ENCODE results near the gene MEI1.
A peak's percentile ranks its signal among the peaks of the same experiment; 100 is the strongest.
"Not testable (repeated sequence)": the region's sequence is repeated elsewhere in the genome, so short reads cannot be mapped to it uniquely, and the experiment has no call there.

MEI1 gene

DNA sequence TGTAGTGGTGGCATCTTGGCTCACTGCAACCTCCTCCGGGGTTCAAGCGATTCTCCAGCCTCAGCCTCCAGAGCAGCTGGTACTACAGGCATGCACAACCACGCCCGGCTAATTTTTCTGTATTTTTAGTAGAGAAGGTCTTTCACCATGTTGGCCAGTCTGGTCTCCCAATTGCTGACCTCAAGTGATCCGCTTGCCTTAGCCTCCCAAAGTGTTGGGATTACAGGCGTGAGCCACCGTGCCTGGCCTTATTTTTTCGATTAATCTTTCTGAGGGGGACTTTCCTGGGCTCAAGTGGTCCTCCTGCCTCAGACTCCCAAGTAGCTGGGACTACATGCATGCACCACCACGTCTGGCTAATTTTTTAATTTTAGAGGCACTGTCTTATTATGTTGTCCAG is 16.3 kb upstream of the MEI1 start:
- Histone ChIP-seq H3K4me1 (ENCODE audit: insufficient read depth, low read length) (peaks cover 8% of the 10 kb centered on the region), H3K4me3 (ENCODE audit: low read depth in 1 of 2, low read length in 2 of 2) (peak overlapping the region in 1 of 2 donors; percentile 52), H3K27ac (ENCODE audit: low read depth, low read length) (no peak overlapping the region), H3K9me3 (ENCODE audit: low read length) (no peaks in the 10 kb centered on the region), H3K9ac (ENCODE audit: low read length) (no peak overlapping the region), H3K27me3 (ENCODE audit: control insufficient read depth in 1 of 2, insufficient read depth in 2 of 2, low read length in 2 of 2) (no peaks in the 10 kb centered on the region), H3K36me3 (ENCODE audit: insufficient read depth, low read length) (peaks cover 25% of the 10 kb centered on the region)

DNA sequence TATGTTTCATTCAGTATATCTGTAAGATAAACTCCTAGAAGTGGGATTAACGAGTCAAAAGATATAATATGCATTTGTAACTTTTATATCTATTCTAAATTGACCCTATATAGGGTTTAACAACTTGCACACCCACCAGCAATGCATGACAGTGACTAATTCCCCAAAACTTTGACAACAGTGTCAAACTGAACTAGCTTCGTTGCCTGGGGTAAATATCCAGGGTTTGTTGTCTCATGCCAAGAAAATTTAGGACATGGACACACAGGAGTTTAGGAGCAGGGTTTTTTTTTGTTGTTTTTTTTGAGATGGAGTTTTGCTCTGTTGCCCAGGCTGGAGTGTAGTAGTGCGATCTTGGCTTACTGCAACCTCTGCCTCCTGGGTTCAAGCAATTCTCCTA is 15.7 kb upstream of the MEI1 start:
- H3K36me3 ChIP-seq (ENCODE audit: insufficient read depth, low read length) = peaks cover 20% of the 10 kb centered on the region

DNA sequence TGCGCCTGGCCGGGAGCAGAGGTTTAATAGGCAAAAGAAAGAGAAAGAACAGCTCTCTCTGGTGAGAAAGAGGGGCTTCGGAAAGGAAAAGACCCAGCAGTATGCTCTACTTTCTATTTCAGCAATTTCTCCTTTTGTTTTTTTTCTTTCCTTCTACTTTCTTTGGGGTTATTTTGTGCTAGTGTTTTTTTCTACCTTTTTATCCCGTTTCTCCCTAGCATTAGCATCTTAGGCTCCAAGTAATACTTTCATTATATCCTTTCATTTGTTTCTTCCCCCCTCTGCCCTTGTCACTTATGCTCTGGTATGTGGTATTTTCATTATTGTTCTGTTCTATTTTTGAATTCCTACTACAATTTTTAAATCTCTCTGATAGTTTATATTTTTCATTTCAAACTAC is 15.1 kb upstream of the MEI1 start:
- Histone ChIP-seq H3K36me3 (ENCODE audit: insufficient read depth, low read length) (peaks cover 16% of the 10 kb centered on the region), H3K9me3 (ENCODE audit: low read length) (no peaks in the 10 kb centered on the region), H3K4me1 (ENCODE audit: insufficient read depth, low read length) (peaks cover 8% of the 10 kb centered on the region), H3K27me3 (ENCODE audit: control insufficient read depth in 1 of 2, insufficient read depth in 2 of 2, low read length in 2 of 2) (no peaks in the 10 kb centered on the region), H3K9ac (ENCODE audit: low read length) (no peak overlapping the region), H3K4me3 (ENCODE audit: low read depth in 1 of 2, low read length in 2 of 2) (no peak overlapping the region), H3K27ac (ENCODE audit: low read depth, low read length) (no peak overlapping the region)

More for the DNA sequence above, 15.7 kb upstream of the MEI1 start:
- Histone ChIP-seq H3K27ac (ENCODE audit: low read depth, low read length) (no peak overlapping the region), H3K4me1 (ENCODE audit: insufficient read depth, low read length) (peaks cover 8% of the 10 kb centered on the region), H3K27me3 (ENCODE audit: control insufficient read depth in 1 of 2, insufficient read depth in 2 of 2, low read length in 2 of 2) (no peaks in the 10 kb centered on the region), H3K9me3 (ENCODE audit: low read length) (no peaks in the 10 kb centered on the region), H3K4me3 (ENCODE audit: low read depth in 1 of 2, low read length in 2 of 2) (no peak overlapping the region), H3K9ac (ENCODE audit: low read length) (no peak overlapping the region)

DNA sequence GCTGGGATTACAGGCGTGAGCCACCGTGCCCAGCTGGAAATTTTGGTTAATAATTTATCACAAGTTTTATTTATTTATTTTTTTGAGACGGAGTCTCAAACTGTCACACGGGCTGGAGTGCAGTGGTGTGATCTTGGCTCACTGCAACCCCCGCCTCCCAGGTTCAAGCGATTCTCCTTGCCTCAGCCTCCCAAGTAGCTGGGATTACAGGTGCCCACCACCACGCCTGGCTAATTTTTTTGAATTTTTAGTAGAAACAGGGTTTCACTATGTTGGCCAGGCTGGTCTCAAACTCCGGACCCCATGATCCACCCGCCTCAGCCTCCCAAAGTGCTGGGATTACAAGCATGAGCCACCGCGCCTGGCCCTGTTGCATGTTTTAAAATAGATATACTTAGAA is 12.4 kb upstream of the MEI1 start:
- not testable (repeated sequence) for H3K4me3 ChIP-seq (ENCODE audit: low read depth in 1 of 2, low read length in 2 of 2); H3K4me1 ChIP-seq (ENCODE audit: insufficient read depth, low read length); H3K36me3 ChIP-seq (ENCODE audit: insufficient read depth, low read length); H3K9me3 ChIP-seq (ENCODE audit: low read length); H3K27me3 ChIP-seq (ENCODE audit: control insufficient read depth in 1 of 2, insufficient read depth in 2 of 2, low read length in 2 of 2); H3K9ac ChIP-seq (ENCODE audit: low read length); H3K27ac ChIP-seq (ENCODE audit: low read depth, low read length)

DNA sequence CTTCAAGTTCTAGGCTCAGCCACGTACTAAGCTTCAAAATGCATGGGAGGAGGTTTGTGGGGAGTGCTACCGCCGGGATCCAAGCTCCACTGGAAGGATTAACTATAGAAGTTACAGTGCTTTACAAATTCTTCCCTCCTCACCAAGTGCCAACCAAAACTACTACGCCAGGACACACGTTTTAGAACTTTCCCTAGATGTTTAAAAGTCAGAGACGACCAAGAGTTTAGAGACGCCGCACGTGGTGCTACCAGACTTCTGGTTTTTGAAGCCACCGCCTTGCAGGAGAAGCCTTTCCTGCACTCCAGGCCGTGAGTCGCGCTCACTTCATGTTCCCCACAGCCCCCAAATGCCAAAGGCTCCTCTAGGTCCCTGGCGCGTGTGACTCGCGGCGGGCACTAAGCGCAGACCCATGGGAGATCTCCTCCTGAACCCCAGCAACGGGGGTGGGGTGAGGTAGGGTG is 11.4 kb upstream of the MEI1 start:
- Histone ChIP-seq H3K27me3 (ENCODE audit: control insufficient read depth in 1 of 2, insufficient read depth in 2 of 2, low read length in 2 of 2) (no peaks in the 10 kb centered on the region), H3K4me3 (ENCODE audit: low read depth in 1 of 2, low read length in 2 of 2) (peak overlapping the region; percentile 82 to 88), H3K36me3 (ENCODE audit: insufficient read depth, low read length) (no peaks in the 10 kb centered on the region), H3K27ac (ENCODE audit: low read depth, low read length) (peak overlapping the region; percentile 87), H3K9ac (ENCODE audit: low read length) (peak overlapping the region; percentile 87), H3K4me1 (ENCODE audit: insufficient read depth, low read length) (peaks cover 8% of the 10 kb centered on the region), H3K9me3 (ENCODE audit: low read length) (no peaks in the 10 kb centered on the region)

DNA sequence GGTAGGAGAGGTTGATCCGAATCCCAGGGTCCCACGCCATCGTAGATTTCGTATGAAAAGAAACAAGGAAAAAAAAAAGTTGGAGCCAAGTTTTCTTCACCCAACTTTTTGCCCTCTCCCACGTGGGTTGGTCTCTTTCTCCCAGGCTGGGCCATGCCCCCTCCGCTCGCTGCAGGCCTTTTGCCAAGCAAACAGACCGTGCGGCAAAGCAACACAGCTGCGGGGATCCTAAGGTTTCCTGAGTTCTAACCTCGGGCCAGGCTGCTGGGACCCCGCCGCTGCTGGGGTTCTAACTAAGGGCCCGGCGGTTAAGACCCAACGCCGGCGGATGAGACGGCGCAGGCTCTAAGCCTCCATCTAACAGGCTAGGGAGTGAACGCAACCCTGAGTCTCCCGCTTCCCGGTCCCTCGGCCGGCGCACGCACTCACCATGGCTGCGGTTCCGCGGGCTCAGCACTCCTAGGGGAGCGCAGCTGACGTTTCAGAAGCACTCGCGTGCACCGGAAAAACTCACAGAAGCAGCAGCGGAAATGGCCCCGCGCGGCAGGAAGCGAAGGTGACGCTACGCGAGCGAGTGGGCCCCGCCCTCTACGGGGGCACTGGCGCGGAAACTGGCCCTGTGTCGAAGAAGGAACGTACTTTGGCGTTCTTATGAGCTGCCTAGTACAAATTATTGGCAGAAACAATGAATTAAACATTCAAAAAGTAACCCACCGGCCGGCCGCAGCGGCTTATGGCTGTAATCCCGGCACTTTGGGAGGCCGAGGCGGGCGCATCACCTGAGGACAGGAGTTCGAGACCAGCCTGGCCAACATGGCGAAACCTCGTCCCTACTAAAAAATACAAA is 10.7 kb upstream of the MEI1 start, which contains the start of gene SNU13:
Gene SNU13, minus strand, starts transcription at position 503 of the 847 bp plus-strand sequence. Its CDS starts 71 bp downstream, at position 432.
- Histone ChIP-seq H3K27ac (ENCODE audit: low read depth, low read length) (peak within 1 kb of the TSS; percentile 87), H3K4me3 (ENCODE audit: low read depth in 1 of 2, low read length in 2 of 2) (peak within 1 kb of the TSS; percentile 82 to 88), H3K9ac (ENCODE audit: low read length) (peak within 1 kb of the TSS; percentile 87), H3K36me3 (ENCODE audit: insufficient read depth, low read length) (no peaks in the 10 kb centered on the region), H3K27me3 (ENCODE audit: control insufficient read depth in 1 of 2, insufficient read depth in 2 of 2, low read length in 2 of 2) (no peaks in the 10 kb centered on the region), H3K4me1 (ENCODE audit: insufficient read depth, low read length) (peaks cover 8% of the 10 kb centered on the region), H3K9me3 (ENCODE audit: low read length) (no peaks in the 10 kb centered on the region)

DNA sequence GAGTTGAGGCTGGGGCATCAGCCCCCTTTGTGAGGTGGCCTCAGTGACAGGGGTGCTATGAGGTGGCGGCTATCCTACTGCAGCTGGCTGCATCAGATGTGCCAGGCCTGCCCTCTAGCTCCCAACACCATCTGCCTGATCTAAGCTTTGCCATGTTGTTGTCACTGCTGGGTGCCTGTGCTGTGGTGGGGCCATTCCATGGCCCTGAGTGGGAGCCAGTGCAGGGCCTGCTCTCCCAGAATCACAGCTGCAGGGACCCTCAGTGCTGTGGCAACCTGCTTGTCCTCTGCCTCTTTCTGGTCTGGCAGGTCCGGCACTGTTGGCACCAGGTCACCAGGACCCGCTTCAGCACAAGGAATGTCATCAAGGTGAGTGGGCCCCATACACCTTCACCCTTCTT is 8.8 kb upstream of the MEI1 start:
- Histone ChIP-seq H3K9me3 (ENCODE audit: low read length) (no peaks in the 10 kb centered on the region), H3K4me3 (ENCODE audit: low read depth in 1 of 2, low read length in 2 of 2) (no peak overlapping the region), H3K36me3 (ENCODE audit: insufficient read depth, low read length) (peaks cover 6% of the 10 kb centered on the region), H3K9ac (ENCODE audit: low read length) (no peak overlapping the region), H3K27ac (ENCODE audit: low read depth, low read length) (no peak overlapping the region), H3K27me3 (ENCODE audit: control insufficient read depth in 1 of 2, insufficient read depth in 2 of 2, low read length in 2 of 2) (no peaks in the 10 kb centered on the region), H3K4me1 (ENCODE audit: insufficient read depth, low read length) (peaks cover 8% of the 10 kb centered on the region)

DNA sequence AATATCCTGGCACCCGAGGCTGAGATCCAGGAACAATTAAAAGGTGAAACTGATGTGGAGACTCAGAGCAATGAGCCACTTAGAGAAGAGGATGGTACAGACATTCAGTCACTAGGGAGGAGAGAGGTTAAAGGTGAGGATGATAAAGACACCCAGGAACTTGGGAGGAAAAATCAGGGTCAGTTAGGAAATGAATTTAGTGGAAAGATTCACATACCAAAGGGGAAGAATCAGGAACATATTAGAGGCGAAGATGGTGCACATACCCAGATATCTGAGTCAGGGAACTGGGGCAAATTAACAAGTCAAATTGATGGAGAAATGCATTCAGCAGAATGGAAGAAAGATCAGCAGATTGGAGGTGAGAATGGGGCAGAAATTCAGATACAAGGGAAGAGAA is 4.1 kb upstream of the MEI1 start:
- no peaks in the 10 kb centered on the region for H3K27me3 ChIP-seq (ENCODE audit: control insufficient read depth in 1 of 2, insufficient read depth in 2 of 2, low read length in 2 of 2)

DNA sequence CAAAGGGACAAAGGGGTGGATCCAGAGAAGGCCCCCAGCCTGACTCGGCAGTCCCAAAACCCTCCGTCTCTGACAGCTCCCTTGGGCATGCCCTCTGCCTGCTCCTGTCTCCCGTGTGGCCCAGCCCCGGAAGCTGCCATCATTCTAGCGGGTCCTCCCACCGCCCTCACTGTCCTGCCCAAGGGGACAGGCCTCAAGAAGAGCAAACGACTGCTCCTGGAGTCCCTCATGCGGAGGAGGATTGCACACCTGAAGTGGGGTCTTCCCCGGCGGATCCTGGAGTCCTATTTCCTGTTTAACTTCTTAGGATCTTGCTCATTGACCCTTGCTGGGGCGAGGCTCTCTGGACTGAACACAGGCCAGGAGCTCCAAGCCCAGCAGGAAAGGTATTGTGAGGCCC is 2.6 kb upstream of the MEI1 start:
- peak overlapping the region in 1 of 2 donors; percentile 50 for H3K4me3 ChIP-seq (ENCODE audit: low read depth in 1 of 2, low read length in 2 of 2)
- peak overlapping the region; percentile 66 for H3K27ac ChIP-seq (ENCODE audit: low read depth, low read length)
- no peak overlapping the region for H3K9ac ChIP-seq (ENCODE audit: low read length)
- H3K36me3 ChIP-seq (ENCODE audit: insufficient read depth, low read length) = peaks cover 6% of the 10 kb centered on the region
- H3K4me1 ChIP-seq (ENCODE audit: insufficient read depth, low read length) = peaks cover 4% of the 10 kb centered on the region
- no peaks in the 10 kb centered on the region for H3K27me3 ChIP-seq (ENCODE audit: control insufficient read depth in 1 of 2, insufficient read depth in 2 of 2, low read length in 2 of 2)
- H3K9me3 ChIP-seq (ENCODE audit: low read length) = no peaks in the 10 kb centered on the region

More for the DNA sequence above, 4.1 kb upstream of the MEI1 start:
- Histone ChIP-seq H3K27ac (ENCODE audit: low read depth, low read length) (no peak overlapping the region), H3K4me3 (ENCODE audit: low read depth in 1 of 2, low read length in 2 of 2) (no peak overlapping the region), H3K4me1 (ENCODE audit: insufficient read depth, low read length) (peaks cover 4% of the 10 kb centered on the region), H3K9me3 (ENCODE audit: low read length) (no peaks in the 10 kb centered on the region), H3K9ac (ENCODE audit: low read length) (no peak overlapping the region), H3K36me3 (ENCODE audit: insufficient read depth, low read length) (peaks cover 6% of the 10 kb centered on the region)

DNA sequence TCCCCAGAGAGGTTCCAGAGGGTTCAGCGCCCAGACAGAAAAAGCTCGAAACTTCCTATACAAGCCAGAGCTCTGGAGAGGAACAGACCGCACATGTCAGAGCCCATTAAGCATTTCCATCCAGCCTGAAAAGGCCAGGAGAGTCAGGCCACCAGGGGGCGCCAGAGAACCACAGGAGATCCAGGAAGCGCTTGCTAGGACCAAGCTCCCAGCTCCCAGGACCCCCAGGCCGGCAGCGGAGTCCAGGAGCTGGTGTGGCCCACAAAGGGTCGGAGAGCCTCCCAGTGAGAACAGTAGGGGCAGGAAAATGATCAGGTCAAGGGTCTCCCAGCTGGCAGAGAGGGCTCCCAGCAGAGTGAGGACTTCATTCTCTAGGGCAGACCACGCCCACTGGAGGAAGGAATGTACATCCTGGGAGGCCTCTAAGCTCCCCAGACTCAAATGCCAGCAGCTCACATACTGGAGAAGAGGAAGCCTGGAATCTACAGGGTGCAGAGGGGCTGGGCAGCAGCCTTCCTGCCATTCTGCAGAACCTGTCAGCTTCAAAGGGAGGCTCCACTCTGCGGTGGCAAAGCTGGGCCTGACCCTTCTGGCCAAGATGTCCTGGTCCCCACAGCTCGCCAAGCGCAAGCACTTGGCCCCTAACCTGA is 2.1 kb upstream of the MEI1 start:
- Histone ChIP-seq H3K27ac (ENCODE audit: low read depth, low read length) (peak overlapping the region; percentile 66), H3K27me3 (ENCODE audit: control insufficient read depth in 1 of 2, insufficient read depth in 2 of 2, low read length in 2 of 2) (no peaks in the 10 kb centered on the region), H3K9ac (ENCODE audit: low read length) (no peak overlapping the region), H3K4me1 (ENCODE audit: insufficient read depth, low read length) (peaks cover 4% of the 10 kb centered on the region), H3K9me3 (ENCODE audit: low read length) (no peaks in the 10 kb centered on the region), H3K4me3 (ENCODE audit: low read depth in 1 of 2, low read length in 2 of 2) (peak overlapping the region in 1 of 2 donors; percentile 50), H3K36me3 (ENCODE audit: insufficient read depth, low read length) (peaks cover 6% of the 10 kb centered on the region)

DNA sequence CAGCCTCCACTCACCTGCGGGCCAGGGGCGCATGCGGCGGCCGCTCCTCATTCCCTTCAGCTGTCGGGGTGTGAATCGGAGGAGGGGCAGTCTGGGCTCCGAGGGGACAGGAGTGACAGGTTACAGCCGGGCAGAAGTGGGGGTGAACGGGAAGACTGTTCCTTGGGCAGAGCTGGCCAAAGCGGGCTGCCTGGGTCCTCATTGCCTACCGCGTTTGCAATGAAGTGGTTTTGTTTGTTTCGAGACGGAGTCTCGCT is 733 bp downstream of the MEI1 start:
- no peak overlapping the region for H3K9ac ChIP-seq (ENCODE audit: low read length)
- no peak overlapping the region for H3K4me3 ChIP-seq (ENCODE audit: low read depth in 1 of 2, low read length in 2 of 2)
- H3K9me3 ChIP-seq (ENCODE audit: low read length) = no peaks in the 10 kb centered on the region
- no peak overlapping the region for H3K27ac ChIP-seq (ENCODE audit: low read depth, low read length)
- H3K36me3 ChIP-seq (ENCODE audit: insufficient read depth, low read length) = no peaks in the 10 kb centered on the region
- no peaks in the 10 kb centered on the region for H3K27me3 ChIP-seq (ENCODE audit: control insufficient read depth in 1 of 2, insufficient read depth in 2 of 2, low read length in 2 of 2)
- peaks cover 4% of the 10 kb centered on the region for H3K4me1 ChIP-seq (ENCODE audit: insufficient read depth, low read length)
